ENCODE results near the gene RPS6KL1.

Gene RPS6KL1

DNA sequence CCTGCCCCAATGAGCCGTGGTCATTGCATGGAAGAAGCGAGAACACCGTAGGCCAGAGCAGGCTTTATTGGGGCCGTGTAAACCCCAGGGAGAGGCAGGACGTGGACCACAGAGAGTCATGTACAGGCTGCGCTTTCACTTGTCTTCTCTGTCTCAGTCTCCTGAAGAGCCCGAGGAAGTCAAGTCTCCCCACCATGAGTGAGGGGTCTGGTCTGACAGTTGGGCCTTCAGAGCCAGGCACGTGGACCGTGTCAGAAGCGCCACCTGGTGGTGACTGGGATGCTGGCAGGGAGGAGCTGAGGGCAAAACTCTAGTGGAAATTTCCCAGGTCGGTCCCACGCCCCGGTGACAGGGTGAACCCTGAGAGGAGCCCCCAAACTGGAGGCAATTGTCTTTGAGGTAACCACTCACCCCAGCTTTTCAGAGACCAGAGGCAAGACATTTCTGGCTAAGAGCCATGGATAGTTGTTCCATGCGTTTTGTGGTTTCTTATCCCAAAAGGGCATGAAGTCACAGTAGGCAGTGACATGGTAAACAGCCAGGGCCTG, 17.4 kb downstream of the RPS6KL1 start:
- no peak overlapping the region for H3K23ac ChIP-seq (ENCODE audit: low read depth, low read length, poor library complexity)
- H3K36me3 ChIP-seq (replicated peaks in 1 of 2; ENCODE audit: control insufficient read depth in 2 of 2, insufficient read depth in 2 of 2, low read length in 2 of 2): peaks cover 24 to 60% of the 10 kb centered on the region in 2 donors
- no peak overlapping the region for H3K4ac ChIP-seq (ENCODE audit: low read length)
- H2BK12ac ChIP-seq (ENCODE audit: low read length): no peak overlapping the region
- H2BK120ac ChIP-seq (ENCODE audit: low read depth, low read length): no peak overlapping the region
- DNase-seq (ENCODE audit: low spot score): peak; percentile 55
- H3K4me1 ChIP-seq (ENCODE audit: control insufficient read depth in 2 of 2, insufficient read depth in 1 of 2, low read depth in 1 of 2, low read length in 2 of 2): peaks cover 3 to 4% of the 10 kb centered on the region in 2 donors
- H3K4me3 ChIP-seq (ENCODE audit: low read length in 2 of 2): peak overlapping the region in 1 of 2 donors; percentile 13
- H3K27ac ChIP-seq (replicated peaks; ENCODE audit: low read length): no peak overlapping the region
- no peak overlapping the region for H4K91ac ChIP-seq (ENCODE audit: low read depth, low read length, poor library complexity)
- no peak overlapping the region for H3K9ac ChIP-seq (ENCODE audit: low read depth, low read length, poor library complexity)
- peak overlapping the region; percentile 4 for H3K14ac ChIP-seq (ENCODE audit: low read length)
- no peak overlapping the region for H2BK15ac ChIP-seq (ENCODE audit: low read length)
- H2AFZ ChIP-seq (ENCODE audit: low read length): no peak overlapping the region
- H3K79me1 ChIP-seq (ENCODE audit: low read depth, low read length): no peaks in the 10 kb centered on the region
- no peak overlapping the region for H2AK5ac ChIP-seq (ENCODE audit: low read depth, low read length)
- H3K4me2 ChIP-seq (ENCODE audit: insufficient read depth, low read length, poor library complexity, severe bottlenecking): no peak overlapping the region
- no peak overlapping the region for H3K18ac ChIP-seq (ENCODE audit: low read length)
- H4K8ac ChIP-seq (ENCODE audit: low read depth, low read length): no peak overlapping the region
- no peak overlapping the region for H2BK5ac ChIP-seq (ENCODE audit: low read length)
- WGBS, 2 donors (ENCODE audit: extremely low coverage in 2 of 2, insufficient read length in 2 of 2, insufficient replicate concordance in 1 of 2): no CpG with 5 or more reads among the region's 14 CpGs
- H3K27me3 ChIP-seq (ENCODE audit: control insufficient read depth in 3 of 3, insufficient read depth in 3 of 3, low read depth in 1 of 3, low read length in 3 of 3): no peaks in the 10 kb centered on the region
- no peaks in the 10 kb centered on the region for H3K9me3 ChIP-seq (replicated peaks in 1 of 2; ENCODE audit: control insufficient read depth in 2 of 2, insufficient read depth in 1 of 2, low read depth in 1 of 2, low read length in 2 of 2)

DNA sequence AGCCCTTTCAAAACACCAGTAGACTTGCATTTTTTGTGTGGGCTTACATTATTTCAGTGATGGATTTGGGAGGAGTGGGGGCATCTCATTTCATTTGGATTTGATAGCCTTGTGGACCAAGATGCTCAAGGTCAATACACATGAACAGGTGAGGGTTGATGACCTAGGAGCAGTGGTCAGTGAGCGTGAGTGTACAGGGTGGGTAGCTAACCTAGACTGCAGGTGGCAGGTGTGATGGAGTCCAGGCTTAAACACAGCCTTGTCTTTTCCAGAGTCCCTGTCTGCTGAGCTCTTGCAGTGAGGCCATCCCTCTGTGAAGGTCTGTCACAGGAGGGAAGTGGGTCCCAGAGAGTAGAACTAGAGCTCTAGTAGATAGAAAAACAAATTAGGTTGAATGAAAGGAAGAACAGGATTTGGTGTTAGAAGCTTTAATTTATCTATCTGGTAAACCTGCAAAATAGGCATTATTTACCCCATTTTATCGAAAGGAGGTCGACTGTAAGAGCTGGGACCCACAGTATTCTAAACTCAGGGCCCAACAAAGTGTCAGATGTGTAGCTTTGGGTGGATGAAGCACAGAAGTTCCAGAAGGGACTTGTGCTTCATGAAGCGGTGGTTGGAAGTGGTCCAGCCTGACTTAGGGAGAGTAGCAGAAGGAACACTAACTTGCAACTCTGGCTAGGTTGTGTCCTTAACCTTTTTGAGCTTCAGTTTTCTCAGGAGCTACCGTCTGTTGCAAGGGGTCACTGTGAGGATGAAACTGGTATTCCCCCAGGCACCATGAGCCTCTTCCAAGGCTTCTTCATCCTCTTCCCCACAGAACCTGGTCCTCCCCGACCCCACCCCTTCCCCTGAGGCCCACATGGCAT, 18.2 kb downstream of the RPS6KL1 start:
- Histone ChIP-seq H3K23ac (ENCODE audit: low read depth, low read length, poor library complexity) (no peak overlapping the region), H3K79me1 (ENCODE audit: low read depth, low read length) (no peaks in the 10 kb centered on the region), H3K4me3 (ENCODE audit: low read length in 2 of 2) (no peak overlapping the region), H2AFZ (ENCODE audit: low read length) (no peak overlapping the region), H2BK120ac (ENCODE audit: low read depth, low read length) (no peak overlapping the region), H3K27ac (replicated peaks; ENCODE audit: low read length) (no peak overlapping the region), H2BK5ac (ENCODE audit: low read length) (no peak overlapping the region), H3K9ac (ENCODE audit: low read depth, low read length, poor library complexity) (no peak overlapping the region), H3K4me1 (ENCODE audit: control insufficient read depth in 2 of 2, insufficient read depth in 1 of 2, low read depth in 1 of 2, low read length in 2 of 2) (peaks cover 3 to 4% of the 10 kb centered on the region in 2 donors), H4K91ac (ENCODE audit: low read depth, low read length, poor library complexity) (no peak overlapping the region), H2AK5ac (ENCODE audit: low read depth, low read length) (no peak overlapping the region), H3K4me2 (ENCODE audit: insufficient read depth, low read length, poor library complexity, severe bottlenecking) (no peak overlapping the region), H3K36me3 (replicated peaks in 1 of 2; ENCODE audit: control insufficient read depth in 2 of 2, insufficient read depth in 2 of 2, low read length in 2 of 2) (peaks cover 31 to 68% of the 10 kb centered on the region in 2 donors), H3K14ac (ENCODE audit: low read length) (no peak overlapping the region), H2BK15ac (ENCODE audit: low read length) (no peak overlapping the region), H3K18ac (ENCODE audit: low read length) (no peak overlapping the region), H2BK12ac (ENCODE audit: low read length) (no peak overlapping the region), H4K8ac (ENCODE audit: low read depth, low read length) (no peak overlapping the region), H3K27me3 (ENCODE audit: control insufficient read depth in 3 of 3, insufficient read depth in 3 of 3, low read depth in 1 of 3, low read length in 3 of 3) (no peaks in the 10 kb centered on the region), H3K9me3 (replicated peaks in 1 of 2; ENCODE audit: control insufficient read depth in 2 of 2, insufficient read depth in 1 of 2, low read depth in 1 of 2, low read length in 2 of 2) (no peaks in the 10 kb centered on the region), H3K4ac (ENCODE audit: low read length) (no peak overlapping the region)
- DNase-seq (ENCODE audit: low spot score): no peak
- WGBS, 2 donors (ENCODE audit: extremely low coverage in 2 of 2, insufficient read length in 2 of 2, insufficient replicate concordance in 1 of 2): no CpG with 5 or more reads among the region's 6 CpGs

- H2BK120ac ChIP-seq (ENCODE audit: low read depth, low read length): no peak overlapping the region
- no peaks in the 10 kb centered on the region for H3K27me3 ChIP-seq (ENCODE audit: control insufficient read depth in 3 of 3, insufficient read depth in 3 of 3, low read depth in 1 of 3, low read length in 3 of 3)
- H4K91ac ChIP-seq (ENCODE audit: low read depth, low read length, poor library complexity): no peak overlapping the region
- H3K36me3 ChIP-seq (replicated peaks in 1 of 2; ENCODE audit: control insufficient read depth in 2 of 2, insufficient read depth in 2 of 2, low read length in 2 of 2): peaks cover 48 to 85% of the 10 kb centered on the region in 2 donors
- no peak overlapping the region for H2BK5ac ChIP-seq (ENCODE audit: low read length)
- H3K9me3 ChIP-seq (replicated peaks in 1 of 2; ENCODE audit: control insufficient read depth in 2 of 2, insufficient read depth in 1 of 2, low read depth in 1 of 2, low read length in 2 of 2): no peaks in the 10 kb centered on the region
- H3K27ac ChIP-seq (replicated peaks; ENCODE audit: low read length): peak overlapping the region; percentile 15
- WGBS, 2 donors (ENCODE audit: extremely low coverage in 2 of 2, insufficient read length in 2 of 2, insufficient replicate concordance in 1 of 2): no CpG with 5 or more reads among the region's 10 CpGs
- H3K18ac ChIP-seq (ENCODE audit: low read length): no peak overlapping the region
- peak overlapping the region; percentile 27 for H3K9ac ChIP-seq (ENCODE audit: low read depth, low read length, poor library complexity)
- no peaks in the 10 kb centered on the region for H3K79me1 ChIP-seq (ENCODE audit: low read depth, low read length)
- no peak for DNase-seq (ENCODE audit: low spot score)
- no peak overlapping the region for H3K4me2 ChIP-seq (ENCODE audit: insufficient read depth, low read length, poor library complexity, severe bottlenecking)
- H3K23ac ChIP-seq (ENCODE audit: low read depth, low read length, poor library complexity): no peak overlapping the region
- no peak overlapping the region for H3K4ac ChIP-seq (ENCODE audit: low read length)
- H2BK12ac ChIP-seq (ENCODE audit: low read length): no peak overlapping the region
- H3K4me1 ChIP-seq (ENCODE audit: control insufficient read depth in 2 of 2, insufficient read depth in 1 of 2, low read depth in 1 of 2, low read length in 2 of 2): peaks cover 3 to 4% of the 10 kb centered on the region in 2 donors
- no peak overlapping the region for H4K8ac ChIP-seq (ENCODE audit: low read depth, low read length)
- no peak overlapping the region for H2AFZ ChIP-seq (ENCODE audit: low read length)
- H3K4me3 ChIP-seq (ENCODE audit: low read length in 2 of 2): peak overlapping the region in 1 of 2 donors; percentile 22
- no peak overlapping the region for H3K14ac ChIP-seq (ENCODE audit: low read length)
- H2AK5ac ChIP-seq (ENCODE audit: low read depth, low read length): no peak overlapping the region
- no peak overlapping the region for H2BK15ac ChIP-seq (ENCODE audit: low read length)
Observed at GRCh38 chr14:74902941-74903705, 19.9 kb downstream of the RPS6KL1 start.

GRCh38 chr14:74898694-74899093, 24.4 kb downstream of the RPS6KL1 start:
- H3K79me1 ChIP-seq (ENCODE audit: low read depth, low read length): no peaks in the 10 kb centered on the region
- no peak for DNase-seq (ENCODE audit: low spot score)

More at GRCh38 chr14:74898694-74899093, 24.4 kb downstream of the RPS6KL1 start:
- Histone ChIP-seq H4K8ac (ENCODE audit: low read depth, low read length) (no peak overlapping the region), H3K4ac (ENCODE audit: low read length) (no peak overlapping the region), H2BK5ac (ENCODE audit: low read length) (no peak overlapping the region), H2AK5ac (ENCODE audit: low read depth, low read length) (no peak overlapping the region), H3K14ac (ENCODE audit: low read length) (no peak overlapping the region), H3K23ac (ENCODE audit: low read depth, low read length, poor library complexity) (no peak overlapping the region), H2AFZ (ENCODE audit: low read length) (no peak overlapping the region), H3K4me1 (ENCODE audit: control insufficient read depth in 2 of 2, insufficient read depth in 1 of 2, low read depth in 1 of 2, low read length in 2 of 2) (peaks cover 3 to 4% of the 10 kb centered on the region in 2 donors), H2BK15ac (ENCODE audit: low read length) (no peak overlapping the region), H2BK12ac (ENCODE audit: low read length) (no peak overlapping the region), H3K27ac (replicated peaks; ENCODE audit: low read length) (no peak overlapping the region), H3K18ac (ENCODE audit: low read length) (no peak overlapping the region), H3K9ac (ENCODE audit: low read depth, low read length, poor library complexity) (no peak overlapping the region), H3K27me3 (ENCODE audit: control insufficient read depth in 3 of 3, insufficient read depth in 3 of 3, low read depth in 1 of 3, low read length in 3 of 3) (no peaks in the 10 kb centered on the region), H2BK120ac (ENCODE audit: low read depth, low read length) (no peak overlapping the region), H3K4me3 (ENCODE audit: low read length in 2 of 2) (no peak overlapping the region), H3K9me3 (replicated peaks in 1 of 2; ENCODE audit: control insufficient read depth in 2 of 2, insufficient read depth in 1 of 2, low read depth in 1 of 2, low read length in 2 of 2) (no peaks in the 10 kb centered on the region), H3K4me2 (ENCODE audit: insufficient read depth, low read length, poor library complexity, severe bottlenecking) (no peak overlapping the region), H3K36me3 (replicated peaks in 1 of 2; ENCODE audit: control insufficient read depth in 2 of 2, insufficient read depth in 2 of 2, low read length in 2 of 2) (peaks cover 67 to 98% of the 10 kb centered on the region in 2 donors), H4K91ac (ENCODE audit: low read depth, low read length, poor library complexity) (no peak overlapping the region)
- WGBS, 2 donors (ENCODE audit: extremely low coverage in 2 of 2, insufficient read length in 2 of 2, insufficient replicate concordance in 1 of 2): no CpG with 5 or more reads among the region's 5 CpGs
